ENCODE results near the gene CHD9.
"Not testable (repeated sequence)": the region's sequence is repeated elsewhere in the genome, so short reads cannot be mapped to it uniquely, and the experiment has no call there.

Gene CHD9

GRCh38 chr16:53045341-53046220 is 9.2 kb upstream of the CHD9 start:
- no peak for DNase-seq (ENCODE audit: low read depth)

GRCh38 chr16:53047515-53047914 is 7.3 kb upstream of the CHD9 start:
- not testable (repeated sequence) for DNase-seq (ENCODE audit: low read depth)

GRCh38 chr16:53048139-53048915 is 6.5 kb upstream of the CHD9 start:
- no peak for DNase-seq (ENCODE audit: low read depth)

GRCh38 chr16:53051255-53051654 is 3.5 kb upstream of the CHD9 start:
- not testable (repeated sequence) for DNase-seq (ENCODE audit: low read depth)

- DNase-seq (ENCODE audit: low read depth): peak; percentile 89
These were observed 2.0 kb upstream of the CHD9 start, which contains the start of gene CHD9NB for GRCh38 chr16:53052519-53053501. Gene CHD9NB, minus strand, starts transcription at chr16:53052897. Its CDS starts 8,739 bp downstream, at chr16:53044158.

GRCh38 chr16:53053967-53054669 is 673 bp upstream of the CHD9 start:
- DNase-seq (ENCODE audit: low read depth): no peak

DNA sequence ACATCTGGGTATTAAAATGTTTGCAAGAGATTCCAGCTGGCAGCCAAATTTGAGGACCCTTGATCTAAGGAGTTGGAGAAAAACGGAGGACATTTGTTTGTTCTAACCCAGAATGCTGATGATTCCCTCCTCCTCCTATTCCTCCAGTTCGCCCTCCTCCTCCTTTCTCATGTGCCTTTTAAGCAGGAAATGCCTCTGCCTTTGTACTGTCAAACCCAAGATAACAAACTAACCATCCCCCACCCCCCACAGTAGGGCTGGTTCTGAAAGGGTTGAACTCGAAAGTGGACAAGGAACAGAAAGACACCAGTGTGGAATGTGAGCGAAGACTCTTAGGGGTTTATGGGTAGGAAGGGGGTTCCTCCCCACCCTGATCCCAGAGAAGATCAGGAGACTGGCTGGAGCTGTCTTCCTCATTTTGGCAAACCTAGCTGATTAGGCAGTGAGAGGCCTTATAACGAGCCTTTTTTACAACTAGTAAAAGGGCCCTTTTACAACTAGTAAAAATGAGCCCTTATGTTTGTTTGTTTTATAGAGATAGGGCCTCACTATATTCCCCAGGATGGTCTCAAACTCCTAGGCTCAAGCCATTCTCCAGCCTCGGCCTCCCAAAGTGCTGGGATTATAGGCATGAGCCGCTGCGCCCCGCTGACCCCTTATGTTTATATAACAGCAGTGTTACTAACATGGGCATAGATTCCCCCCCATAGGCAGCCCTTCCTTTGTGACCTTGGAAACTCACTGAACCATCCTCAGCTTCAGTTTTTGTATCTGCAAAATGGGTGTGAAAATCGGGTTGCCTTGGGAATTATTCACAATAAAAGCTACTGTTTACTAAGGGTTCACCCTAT is 975 bp downstream of the CHD9 start:
- DNase-seq (ENCODE audit: low read depth): peak; percentile 86

DNA sequence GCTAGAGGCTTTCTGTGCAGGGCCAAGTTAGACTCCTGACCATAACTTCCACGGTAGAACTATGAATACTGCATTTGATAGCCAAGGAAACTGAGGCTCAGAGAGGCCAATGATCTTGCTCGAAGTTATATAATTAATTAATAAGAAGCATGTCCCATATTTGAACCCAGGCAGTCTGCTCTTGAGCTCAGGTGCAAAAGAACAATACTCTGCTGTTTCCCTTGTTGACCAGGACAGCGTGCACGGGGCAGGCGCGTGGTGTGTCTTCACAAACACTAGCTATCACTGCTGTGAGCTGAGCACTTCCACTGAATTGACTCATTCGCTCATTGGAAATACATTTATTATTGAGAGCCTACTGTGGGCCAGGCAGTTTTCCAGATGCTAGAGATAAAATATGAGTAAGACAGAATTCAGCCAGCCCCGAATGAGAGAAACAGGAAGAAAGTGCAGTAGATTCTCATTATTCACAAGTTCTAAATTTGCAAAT is 1.6 kb downstream of the CHD9 start:
- peak; percentile 70 for DNase-seq (ENCODE audit: low read depth)

DNA sequence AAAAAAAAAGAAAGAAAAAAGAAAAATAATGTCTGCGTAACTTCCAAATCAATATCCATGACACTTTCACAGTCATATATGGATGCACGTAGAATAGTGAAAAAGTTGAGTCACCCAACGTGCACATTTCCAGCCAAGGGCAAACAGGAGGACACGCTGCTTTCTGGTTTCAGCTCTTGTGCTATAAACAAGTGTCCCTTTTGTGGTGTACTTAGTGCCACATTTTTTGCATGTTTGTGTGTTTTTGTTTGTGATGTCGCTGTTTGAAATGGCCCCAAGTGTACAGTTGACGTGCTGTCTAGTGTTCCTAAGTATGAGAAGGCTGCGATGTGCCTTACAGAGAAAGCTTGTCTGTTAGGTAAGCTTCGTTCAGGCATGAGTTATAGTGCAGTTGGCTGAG is 2.9 kb downstream of the CHD9 start:
- no peak for DNase-seq (ENCODE audit: low read depth)

DNA sequence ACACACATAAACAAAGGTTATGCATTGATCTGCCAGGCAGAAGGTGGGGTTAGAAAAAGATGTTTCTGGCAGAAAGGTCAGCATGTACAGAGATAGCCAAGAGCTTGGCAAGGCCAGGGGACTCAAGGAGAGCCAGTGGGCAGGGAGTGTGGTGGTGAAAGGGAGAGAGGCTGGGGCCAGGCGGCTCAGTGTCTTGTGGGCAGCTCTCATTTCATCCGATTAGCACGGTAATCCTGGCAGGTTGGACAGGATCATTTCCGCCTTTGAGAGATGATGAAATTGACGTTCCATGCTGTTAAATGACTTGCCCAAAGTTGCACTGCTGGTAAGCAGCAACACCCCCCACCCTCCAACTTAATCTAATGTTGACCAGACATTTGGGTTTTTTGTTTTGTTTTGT is 3.6 kb downstream of the CHD9 start:
- no peak for DNase-seq (ENCODE audit: low read depth)

DNA sequence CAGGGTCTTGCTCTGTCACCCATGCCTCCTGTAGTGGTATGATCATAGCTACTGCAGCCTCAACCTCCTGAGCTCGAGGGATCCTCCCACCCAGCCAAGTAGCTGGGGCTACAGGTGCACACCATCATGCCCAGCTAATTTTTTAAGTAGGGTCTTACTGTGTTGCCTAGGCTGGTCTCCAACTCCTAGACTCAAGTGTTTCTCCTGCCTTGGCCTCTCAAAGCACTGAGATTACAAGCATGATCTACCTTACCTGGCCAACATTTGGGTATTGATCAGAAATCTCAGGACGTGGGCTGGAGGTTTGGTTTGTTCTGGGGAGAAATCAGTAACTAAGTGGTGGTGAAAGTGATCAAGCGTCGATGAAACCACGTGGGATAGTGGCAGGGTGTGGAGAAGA is 4.1 kb downstream of the CHD9 start:
- DNase-seq (ENCODE audit: low read depth): no peak

DNA sequence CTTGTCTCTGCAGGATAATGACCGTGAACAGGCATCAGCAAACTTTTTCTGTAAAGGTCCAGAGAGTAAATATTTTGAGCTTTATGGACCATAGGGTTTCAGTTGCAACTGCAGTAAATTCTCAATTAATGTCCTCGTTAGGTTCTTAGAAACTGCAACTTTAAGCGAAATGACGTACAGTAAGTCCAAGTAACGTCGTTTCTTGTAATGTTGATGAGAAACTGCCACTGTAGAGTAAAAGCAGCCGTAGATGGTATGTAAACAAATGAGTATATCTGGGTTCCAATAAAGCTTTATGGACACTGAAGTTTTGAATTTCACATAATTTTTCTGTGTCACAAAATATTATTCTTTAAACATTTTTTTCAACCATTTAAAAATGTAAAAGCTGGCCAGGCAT is 4.9 kb downstream of the CHD9 start:
- DNase-seq (ENCODE audit: low read depth): no peak

GRCh38 chr16:53061256-53061655 is 6.5 kb downstream of the CHD9 start:
- no peak for DNase-seq (ENCODE audit: low read depth)

GRCh38 chr16:53061701-53062159 is 6.9 kb downstream of the CHD9 start:
- no peak for DNase-seq (ENCODE audit: low read depth)

DNA sequence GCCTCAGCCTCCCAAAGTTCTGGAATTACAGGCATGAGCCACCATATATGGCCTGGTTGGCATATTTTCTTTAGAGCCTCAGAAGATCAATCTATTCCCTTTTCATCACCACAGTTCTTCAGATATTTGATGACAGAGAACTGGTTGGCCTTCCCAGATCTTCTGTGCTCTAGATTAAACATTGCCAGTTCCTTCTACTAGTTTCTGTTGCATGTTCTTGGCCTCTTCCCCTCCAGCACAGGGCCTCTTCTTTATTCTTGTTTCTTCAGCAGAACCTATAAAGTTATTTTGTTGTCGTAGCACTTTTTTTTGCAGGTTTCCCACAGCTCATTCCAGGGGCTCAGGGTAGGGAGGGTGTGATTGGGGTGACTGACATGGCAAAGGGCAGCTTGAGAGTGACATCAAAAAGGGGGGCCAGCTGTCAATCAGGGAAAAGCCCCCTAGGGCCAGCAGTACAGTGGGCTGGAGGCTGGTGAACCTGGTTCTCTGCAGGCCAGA is 9.3 kb downstream of the CHD9 start:
- no peak for DNase-seq (ENCODE audit: low read depth)

DNA sequence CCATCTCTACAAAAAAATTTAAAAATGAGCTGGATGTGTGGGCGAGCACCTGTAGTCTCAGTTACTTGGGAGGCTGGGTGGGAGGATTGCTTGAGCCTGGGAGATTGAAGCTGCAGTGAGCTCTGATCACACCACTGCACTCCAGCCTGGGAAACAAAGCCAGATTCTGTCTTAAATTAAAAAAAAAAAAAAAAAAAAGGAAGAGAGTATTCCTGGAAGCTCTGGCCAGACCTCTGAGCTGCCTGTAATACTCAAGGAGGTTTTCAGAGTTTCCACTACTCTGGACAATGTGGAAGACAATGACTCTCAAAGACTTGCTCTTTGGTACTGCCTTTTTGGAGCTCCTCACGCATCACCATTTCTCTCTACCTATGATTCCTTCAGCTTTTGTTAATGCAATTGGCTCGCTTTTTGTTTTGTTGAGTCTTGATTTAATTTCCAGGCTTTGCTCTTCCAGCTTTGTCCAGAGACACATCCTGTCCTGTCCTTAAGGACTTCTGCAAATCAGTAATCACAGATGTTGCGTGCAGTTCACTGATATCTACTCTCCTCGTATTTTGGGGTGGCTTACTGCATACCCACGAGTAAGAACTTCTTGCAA is 10.8 kb downstream of the CHD9 start:
- no peak for DNase-seq (ENCODE audit: low read depth)

- no peak for DNase-seq (ENCODE audit: low read depth)
These were observed 12.9 kb downstream of the CHD9 start for GRCh38 chr16:53067675-53068074.

- DNase-seq (ENCODE audit: low read depth): no peak
These were observed 13.6 kb downstream of the CHD9 start for GRCh38 chr16:53068423-53068833.

GRCh38 chr16:53069772-53070171 is 15.0 kb downstream of the CHD9 start:
- no peak for DNase-seq (ENCODE audit: low read depth)

Data from EH (cell line).